Measurements from ENCODE around the gene CD207.
"Not testable (repeated sequence)": the region's sequence is repeated elsewhere in the genome, so short reads cannot be mapped to it uniquely, and the experiment has no call there.

The CD207 gene

DNA sequence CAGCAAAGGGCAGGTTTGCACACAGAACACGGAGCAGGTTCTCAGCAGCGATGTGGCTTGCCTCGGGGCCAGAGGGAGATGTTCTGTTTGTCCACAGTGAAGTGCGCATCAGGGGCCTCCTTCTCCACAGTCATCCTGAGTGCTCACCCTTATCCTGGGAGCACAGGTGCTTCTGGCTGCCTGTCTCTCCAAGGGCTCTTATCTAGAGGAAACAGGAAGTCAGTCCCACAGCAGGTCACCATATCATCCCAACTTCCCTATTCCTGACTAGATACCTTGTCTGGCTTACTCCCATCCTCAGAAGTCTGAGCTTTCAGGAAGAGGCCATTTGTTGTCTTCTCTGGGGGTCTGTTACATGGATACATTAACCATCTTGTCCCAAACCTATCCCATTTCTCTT lies at the start of gene CD207:
TSS of gene CD207 (minus strand) at position 174 of the 400 bp plus-strand sequence. CDS start at position 134, 40 bp downstream.
- DNase-seq (ENCODE audit: low read depth): no peak

DNA sequence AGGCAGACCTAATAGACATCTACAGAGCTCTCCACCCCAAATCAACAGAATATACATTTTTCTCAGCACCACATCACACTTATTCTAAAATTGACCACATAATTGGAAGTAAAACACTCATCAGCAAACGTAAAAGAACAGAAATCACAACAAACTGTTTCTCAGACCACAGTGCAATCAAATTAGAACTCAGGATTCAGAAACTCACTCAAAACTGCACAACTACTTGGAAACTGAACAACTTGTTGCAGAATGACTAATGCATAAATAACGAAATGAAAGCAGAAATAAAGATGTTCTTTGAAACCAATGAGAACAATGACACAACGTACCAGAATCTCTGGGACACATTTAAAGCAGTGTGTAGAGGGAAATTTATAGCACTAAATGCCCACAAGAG lies 42.9 kb upstream of the CD207 start:
- DNase-seq (ENCODE audit: low read depth): not testable (repeated sequence)

DNA sequence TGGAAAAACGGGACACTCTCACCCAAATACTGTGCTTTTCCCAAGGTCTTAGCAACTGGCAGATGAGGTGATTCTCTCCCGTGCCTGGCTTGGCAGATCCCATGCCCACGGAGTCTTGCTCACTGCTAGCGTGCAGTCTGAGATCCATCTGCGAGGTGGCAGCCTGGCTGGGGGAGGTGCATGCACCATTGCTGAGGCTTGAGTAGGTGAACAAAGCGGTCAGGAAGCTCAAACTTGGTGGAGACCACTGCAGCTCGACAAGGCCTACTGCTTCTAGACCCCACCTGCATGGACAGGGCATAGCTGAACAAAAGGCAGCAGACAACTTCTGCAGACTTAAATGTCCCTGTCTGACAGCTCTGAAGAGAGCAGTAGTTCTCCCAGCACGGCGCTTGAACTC lies 40.5 kb upstream of the CD207 start:
- not testable (repeated sequence) for DNase-seq (ENCODE audit: low read depth)

DNA sequence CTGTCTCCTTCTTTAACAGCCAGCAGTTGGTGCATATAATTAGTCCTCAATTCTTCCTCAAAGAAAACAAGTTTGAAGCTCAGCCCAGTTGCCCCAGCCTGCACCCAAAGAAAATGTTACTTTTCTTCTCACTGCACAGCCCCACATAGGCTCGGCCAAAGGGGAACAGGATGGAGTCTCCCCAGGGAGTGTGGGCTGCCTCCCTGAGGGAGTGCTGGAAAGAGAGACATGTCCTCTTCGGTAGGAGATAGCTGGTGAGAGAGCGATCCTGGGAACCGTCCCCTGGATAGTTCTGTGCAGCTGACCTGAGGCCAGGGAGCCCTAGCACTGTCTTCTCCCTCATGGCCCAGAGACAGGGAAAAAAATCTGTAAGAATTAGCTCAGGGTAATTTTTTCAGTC lies 37.9 kb upstream of the CD207 start:
- DNase-seq (ENCODE audit: low read depth): no peak

DNA sequence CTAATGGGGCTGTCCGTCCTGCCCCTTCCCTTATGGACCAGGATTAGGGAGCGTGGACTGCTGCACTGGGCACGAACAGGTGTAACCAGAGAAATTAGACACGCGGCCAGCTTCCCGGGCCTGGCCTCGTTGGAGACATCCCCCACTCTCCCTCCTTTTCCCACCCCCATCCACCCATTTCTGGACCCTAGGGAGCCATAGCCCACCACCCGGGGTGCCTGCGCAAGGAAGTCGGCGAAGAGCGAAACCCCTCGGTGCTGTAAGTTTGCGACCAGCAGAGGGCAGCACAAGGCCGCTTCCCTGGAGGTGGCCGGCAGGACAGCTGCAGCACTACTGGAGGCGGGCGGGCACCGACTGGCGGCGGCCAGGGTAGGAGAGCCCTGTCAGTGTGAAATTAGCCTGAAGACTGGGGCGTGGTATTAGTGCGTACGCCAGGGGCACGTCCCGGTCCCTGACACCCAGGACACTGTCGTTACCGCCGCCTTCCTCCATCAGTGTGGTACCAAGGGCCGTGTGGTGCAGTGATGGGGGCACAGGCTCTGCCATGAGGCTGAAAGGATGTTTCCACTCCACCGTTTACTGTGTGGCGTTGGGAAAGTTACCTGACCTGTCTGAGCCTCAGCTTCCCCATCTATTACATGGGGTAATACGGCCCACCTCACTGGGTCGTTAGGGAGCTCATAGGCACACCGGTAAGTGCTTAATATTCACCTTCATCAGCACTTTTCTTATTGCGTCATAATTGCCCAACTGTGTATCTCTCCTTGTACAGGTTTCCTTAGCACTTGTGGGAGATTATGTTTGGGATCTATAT lies 36.0 kb upstream of the CD207 start:
- DNase-seq (ENCODE audit: low read depth): peak; percentile 67

DNA sequence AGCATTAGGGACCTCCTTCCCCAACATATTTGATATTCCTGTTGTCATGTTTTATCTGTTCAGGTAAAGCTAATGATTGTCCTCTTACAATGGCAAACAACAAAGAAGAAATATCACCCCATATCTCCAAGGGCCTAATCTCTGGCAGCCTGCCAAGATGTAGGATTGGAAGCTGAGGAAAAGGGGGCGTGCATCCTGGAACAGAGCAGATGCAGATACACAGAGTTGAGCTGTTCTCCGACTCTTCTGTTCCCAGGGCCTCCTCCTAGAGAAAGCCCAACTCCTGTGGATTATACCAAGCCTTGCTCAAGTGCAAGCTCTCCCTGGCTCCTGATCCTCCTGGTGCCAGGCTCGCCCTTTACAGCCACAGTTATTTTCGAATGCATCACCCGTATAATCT lies 35.2 kb upstream of the CD207 start:
- DNase-seq (ENCODE audit: low read depth): no peak

DNA sequence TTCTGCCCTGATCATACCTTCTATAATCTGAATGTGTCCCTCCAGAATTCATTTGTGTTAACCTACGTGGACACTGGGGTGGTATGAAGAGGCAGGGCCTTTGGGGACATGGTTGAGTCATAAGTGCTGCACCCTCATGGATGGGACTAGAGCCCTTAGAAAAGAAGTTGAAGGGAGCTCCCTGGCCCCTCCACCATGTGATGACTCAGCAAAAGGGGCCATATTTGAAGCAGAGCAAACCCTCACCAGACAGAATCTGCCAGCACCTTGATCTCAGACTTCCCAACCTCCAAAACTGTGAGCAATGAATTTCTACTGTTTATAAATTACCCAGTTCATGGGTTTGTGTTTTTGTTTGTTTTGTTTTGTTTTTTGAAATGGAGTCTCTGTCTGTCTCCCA lies 33.4 kb upstream of the CD207 start:
- no peak for DNase-seq (ENCODE audit: low read depth)

DNA sequence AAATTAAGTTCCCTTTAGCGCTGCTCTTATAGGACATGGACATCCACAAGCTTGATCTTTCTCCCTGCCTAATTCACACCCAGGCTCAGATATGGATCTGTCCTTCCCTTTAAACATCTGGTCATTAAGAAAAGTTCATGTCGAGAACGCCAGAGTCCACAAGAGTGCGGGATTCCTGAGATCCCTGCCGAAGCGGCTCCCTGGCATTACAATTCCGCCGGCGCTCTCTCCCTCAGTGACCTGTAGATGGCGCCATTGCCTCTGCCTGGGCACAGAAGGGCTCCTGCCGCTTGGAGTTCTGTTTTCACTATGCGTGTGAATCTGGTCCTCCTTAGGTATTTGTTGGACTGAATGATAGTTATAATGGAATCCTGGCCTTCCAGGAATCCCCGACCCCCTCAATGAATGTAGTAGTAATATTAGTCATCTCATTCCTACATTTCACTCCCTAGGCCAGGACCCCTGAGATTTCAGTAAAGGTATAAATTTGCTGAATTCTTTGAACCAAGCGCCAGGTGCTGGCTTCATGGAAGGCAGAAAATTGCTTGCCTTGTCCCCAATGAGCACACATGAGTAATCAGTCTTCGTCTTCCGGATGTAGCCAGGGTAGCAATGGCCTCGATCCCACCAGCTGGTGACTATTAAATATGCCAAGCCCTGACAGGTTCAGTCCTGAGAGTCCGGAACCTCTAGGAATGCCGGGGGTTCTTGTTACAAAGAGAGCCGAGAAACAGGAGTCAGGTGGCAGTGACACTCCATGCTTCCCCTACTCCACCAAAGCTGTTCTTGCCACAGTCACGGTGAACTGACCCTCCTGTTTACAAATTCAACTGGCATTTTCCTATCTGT lies 26.4 kb upstream of the CD207 start:
- DNase-seq (ENCODE audit: low read depth): peak; percentile 62

DNA sequence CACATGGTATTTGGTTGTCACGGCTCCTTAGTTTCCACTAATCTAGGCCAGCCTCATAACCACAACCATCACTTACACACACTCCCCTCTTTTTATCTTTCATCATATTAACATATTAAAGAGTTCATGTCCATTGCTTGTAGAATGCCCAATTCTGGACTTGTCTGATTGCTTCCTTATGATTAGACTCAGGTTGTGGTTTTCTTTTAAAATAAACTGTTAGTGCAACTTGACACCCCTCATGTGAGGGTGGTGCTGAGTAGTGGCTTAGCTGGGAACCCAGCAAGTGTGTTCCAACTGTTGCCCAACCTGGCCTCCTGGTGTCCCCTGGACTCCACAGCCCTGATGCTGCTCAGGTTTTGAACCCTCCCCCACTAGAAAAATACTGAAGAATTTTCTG lies 20.1 kb upstream of the CD207 start:
- DNase-seq (ENCODE audit: low read depth): peak; percentile 60

DNA sequence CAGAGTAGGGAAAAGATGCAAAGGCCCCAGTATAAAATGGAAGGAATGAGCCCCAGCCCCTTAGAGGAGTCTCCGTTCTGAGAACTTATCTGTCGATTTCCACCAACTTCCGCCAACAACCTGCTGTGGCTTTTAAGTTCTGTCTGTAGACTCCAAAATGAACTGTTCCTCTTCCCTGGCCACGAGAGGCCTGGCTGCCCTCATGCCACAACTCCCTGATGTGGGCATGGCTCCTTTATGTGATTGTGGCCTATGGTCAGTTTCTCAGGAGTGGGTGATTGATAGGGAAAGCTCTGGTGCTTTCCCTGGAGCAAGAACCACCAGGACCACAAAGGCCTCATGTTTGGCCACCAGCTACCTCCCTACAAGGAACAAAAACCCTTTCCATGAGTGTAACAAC lies 18.8 kb upstream of the CD207 start:
- DNase-seq (ENCODE audit: low read depth): no peak

DNA sequence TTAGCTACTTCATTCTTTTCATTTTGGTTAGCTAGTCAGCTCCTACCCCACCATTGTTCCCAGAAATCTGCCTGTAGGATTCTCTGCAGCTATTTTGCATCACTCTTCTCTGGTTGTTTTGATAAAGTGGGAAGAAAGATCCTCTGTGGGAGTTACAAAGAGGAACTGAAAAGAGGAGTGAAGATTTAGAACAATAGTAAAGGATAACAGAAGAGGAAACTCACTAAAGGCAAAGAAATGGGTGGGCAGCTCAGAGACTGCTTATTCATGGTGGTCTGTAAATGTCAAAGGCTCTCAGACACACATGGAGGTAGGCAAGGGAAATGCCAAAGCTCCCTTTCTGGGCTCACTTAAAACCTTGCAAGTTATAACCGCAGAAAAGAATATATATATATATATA lies 17.2 kb upstream of the CD207 start:
- DNase-seq (ENCODE audit: low read depth): no peak

DNA sequence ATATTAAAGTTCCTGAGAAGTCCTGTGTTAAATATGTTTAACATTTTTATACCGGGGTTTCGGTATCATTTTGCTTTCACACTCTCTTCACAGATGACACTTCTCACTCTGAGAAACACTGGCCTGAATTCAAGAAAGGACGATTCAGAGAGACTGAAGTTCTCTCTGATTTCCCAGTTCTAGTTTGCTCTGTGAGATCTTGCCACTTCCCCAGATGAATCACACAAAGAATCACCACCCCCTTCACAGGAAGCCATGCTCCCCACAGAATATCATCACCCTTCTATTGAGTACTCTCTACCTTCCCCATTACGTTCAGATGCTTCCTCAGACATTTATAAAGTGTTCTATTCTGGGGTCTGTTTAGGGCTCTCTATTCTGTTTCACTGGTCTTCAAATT lies 16.1 kb upstream of the CD207 start:
- peak; percentile 43 for DNase-seq (ENCODE audit: low read depth)

DNA sequence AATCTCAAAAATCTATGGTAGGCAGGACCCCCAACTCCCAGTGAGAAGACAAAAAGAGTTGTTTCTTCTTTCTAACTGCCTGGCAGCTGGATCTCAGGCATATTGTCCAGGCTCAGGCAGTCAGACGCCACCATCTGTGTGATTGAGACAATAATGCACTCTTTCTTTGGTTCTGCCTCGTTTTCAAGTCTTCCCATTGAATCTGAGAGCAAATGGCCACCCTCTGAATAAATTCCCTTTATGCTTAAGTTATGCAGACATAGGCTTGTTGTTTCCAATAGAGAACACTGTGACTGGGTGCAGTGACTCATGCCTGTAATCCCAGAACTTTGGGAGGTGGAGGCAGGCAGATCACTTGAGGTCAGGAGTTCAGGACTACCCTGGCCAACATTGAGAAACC lies 15.3 kb upstream of the CD207 start:
- DNase-seq (ENCODE audit: low read depth): peak; percentile 38

DNA sequence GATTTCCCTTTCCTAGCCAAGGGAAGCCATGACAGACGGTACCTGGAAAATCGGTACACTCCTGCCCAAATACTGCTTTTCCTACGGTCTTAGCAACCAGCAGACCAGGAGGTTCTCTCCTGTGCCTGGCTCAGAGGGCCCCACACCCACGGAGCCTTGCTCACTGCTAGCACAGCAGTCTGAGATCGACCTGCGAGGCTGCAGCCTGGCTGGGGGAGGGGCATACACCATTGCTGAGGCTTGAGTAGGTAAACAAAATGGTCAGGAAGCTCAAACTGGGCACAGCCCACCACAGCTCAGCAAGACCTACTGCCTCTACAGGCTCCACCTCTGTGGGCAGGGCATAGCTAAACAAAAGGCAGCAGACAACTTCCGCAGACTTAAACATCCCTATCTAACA lies 6.8 kb upstream of the CD207 start:
- DNase-seq (ENCODE audit: low read depth): no peak

DNA sequence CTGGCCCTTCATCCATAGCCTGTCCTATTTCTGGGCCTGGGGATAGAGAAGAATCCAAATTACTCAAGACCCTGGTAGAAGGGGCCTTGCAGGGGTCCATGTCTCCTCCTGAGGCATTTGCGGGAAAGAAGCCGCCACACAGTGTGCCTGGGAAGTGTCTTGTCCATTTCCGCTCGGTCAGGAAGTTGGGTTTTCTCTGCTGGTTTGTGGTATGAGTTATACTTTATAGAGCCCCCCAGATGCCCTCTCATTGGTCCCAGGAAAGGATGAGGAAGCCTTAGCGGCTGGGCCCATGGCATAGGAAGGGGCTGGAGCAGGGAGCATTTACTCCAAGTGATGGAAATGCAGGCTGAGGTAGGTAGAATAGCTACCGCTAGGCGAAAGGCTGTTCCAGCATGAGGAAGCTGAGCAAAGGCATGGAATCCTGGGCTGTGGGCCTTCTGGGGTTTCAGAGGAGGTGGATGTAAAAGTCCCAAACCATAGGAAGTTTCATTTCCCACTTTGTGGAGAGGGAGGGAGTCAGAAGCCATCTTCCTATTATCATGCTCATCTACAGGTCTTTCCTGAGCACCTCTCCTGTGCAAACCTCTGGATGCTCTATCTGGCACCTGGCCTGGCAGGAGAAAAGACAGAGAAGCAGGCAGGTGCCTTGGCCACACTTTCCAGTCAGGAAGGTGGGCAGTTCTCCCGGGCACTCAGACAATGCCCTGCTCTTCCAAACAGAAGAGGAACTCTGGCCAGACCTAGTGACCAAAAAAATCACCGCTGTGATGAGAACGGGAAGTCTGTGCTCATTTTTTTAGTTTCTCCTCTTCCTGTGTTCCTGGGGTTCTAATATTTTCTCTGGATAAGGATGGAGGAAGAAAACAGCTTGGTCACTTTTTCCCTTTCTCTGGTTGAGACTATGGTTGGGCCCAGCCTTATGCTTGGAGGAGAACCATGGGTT lies 2.6 kb upstream of the CD207 start:
- no peak for DNase-seq (ENCODE audit: low read depth)

DNA sequence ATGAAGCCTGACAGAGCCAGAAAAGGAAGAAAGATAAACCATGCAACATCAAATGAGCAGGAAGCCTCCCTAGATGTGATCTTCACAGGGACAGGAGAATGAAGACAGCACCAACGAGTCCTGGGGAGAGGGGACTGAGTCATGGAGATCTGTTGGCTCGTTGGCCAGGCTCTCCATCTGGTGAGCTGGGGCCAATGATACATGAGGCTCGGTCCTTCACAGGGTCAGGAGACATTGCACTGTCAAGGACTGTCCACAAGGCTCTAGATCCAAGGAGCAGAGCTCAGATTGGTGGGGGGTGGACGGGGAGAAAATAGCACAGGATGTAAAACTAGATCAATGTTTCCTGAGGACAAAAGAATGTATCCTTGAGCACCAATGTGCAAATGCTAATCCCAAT lies 735 bp downstream of the CD207 start:
- DNase-seq (ENCODE audit: low read depth): no peak

DNA sequence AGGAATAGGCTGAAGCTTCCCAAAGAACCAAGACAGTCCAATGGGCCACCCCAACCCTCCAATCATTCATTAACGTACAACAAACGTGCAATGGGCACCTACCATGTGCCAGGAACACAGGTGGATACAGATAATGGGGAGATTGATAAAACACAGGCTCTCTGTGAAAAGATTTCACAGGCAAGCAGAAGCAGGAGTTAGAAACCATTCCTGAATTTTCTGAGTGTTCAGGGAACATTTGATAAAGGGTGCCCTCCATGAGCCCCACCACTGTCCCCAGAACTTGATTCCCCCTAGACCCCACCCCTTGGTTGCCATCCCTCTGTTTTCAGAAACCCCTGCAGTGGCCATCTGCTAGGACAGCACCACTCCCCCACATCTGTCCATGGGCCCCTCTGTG lies 1.5 kb downstream of the CD207 start:
- no peak for DNase-seq (ENCODE audit: low read depth)

DNA sequence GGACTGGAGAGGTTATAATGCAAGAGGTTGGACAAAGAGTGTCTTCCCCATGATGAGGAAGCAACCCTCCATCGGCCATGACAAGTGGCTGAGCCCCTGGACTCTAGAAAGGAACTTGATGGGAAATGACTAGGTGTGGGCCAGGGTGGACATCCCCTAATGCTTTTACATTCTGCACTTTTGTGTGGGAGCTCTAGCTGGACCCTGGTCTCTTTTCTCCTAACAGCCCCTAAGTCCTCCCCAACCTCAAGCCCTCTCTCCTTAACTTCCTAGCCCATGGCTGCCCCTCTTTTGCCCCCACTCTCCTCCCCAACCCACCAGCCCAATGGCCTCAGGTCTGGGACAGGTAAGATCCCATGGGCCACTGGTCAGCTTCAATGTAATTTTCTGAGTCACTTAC lies 2.4 kb downstream of the CD207 start:
- no peak for DNase-seq (ENCODE audit: low read depth)

DNA sequence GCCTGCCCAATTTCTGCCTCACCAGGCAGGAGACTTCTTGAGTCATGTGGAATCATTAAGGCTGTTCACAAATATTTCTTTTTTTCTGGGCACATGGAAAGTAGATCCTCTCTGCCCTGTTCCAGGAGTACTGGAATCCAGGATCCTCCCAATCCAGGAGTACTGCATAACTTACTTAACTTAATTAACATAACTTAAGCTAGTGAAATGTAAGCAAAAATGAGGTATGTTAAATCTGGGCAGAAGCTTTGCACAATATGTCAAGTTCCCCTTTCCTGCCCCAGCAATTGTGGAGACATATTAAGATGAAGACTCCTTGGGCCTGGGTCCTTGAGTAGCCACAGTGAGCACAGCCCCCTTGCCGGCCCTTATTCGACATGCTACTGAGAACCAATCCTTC lies 3.2 kb downstream of the CD207 start:
- DNase-seq (ENCODE audit: low read depth): no peak

DNA sequence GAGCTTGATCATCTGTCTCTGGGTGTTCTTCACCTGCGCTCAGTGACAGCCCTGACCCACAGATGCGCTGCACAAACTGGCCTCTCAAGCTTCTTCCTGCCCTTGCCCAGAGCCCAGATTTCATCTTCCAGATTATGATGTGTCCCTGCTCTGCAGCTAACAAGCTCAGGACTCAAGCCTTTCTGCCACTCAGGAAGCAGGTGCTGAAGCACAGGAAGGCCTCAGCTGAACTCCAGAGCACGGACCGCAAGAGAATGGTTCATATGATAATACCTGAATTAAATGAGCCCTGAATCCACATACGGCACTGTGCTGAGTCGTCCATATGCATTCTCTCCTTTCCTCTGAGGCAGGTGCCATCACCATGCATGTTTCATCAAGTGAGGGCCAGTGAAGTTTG lies 3.8 kb downstream of the CD207 start:
- DNase-seq (ENCODE audit: low read depth): no peak

DNA sequence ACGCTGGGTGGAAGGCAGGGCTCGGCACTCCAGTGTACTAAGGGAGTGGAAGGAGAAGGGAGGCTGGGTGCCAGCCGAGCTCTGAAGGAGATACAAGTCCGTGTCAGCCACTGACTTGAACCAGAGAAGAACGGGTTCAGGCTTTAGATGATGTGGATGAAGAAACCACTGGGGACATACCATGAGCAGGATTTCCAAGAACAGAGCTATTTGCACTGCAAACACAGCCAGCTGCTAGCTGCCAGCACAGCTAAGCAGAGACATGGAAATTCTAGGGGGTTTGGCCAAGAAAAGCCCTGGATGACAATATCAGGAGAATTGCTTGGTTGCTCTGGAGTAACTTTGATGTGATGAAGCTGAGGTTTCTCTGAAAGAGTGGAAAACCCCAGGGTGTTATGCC lies 5.2 kb downstream of the CD207 start:
- DNase-seq (ENCODE audit: low read depth): no peak

DNA sequence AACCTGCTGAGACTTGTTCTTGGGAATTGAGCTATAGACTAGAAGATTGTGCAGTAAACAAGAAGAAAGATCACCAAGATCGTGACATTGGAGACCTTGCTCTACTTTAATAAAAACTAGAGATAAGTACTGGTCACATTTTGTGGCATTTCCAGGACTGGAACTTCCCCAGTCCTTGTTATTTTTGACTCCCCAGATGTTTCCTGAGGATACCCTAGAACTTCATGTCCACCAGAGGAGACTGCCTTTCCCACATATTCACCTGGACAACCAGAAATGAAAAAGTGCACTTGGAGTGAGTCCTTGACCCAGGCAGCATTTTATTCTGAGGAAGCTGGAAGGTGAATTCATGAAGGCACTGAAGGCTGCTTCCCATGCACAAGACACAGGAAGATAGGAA lies 5.7 kb downstream of the CD207 start:
- no peak for DNase-seq (ENCODE audit: low read depth)

Data from iris pigment epithelial cell (primary cell).